Ureter (tissue), 1 donor: ENCODE measurements around the gene TEX30. TPM values are rescaled to one million over a fixed set of nuclear protein-coding genes. Genes with fewer than 3 reads are reported as not detected.
"Not testable (repeated sequence)": the region's sequence is repeated elsewhere in the genome, so short reads cannot be mapped to it uniquely, and the experiment has no call there.

Experiments used
- DNase-seq: peaks from one replicate; pipeline ENCODE4 v3.0.0-alpha.2; 2020; ENCODE audit warnings: low spot score
- total RNA-seq: library from RNA; stranded (reverse); gene quantifications from one replicate; pipeline ENCODE4 v1.2.4, GENCODE V29; 2023
- donor health status: DM: yes; HTN: yes; CAD: no.

TEX30 gene
- total RNA-seq: 4.2 TPM

DNA sequence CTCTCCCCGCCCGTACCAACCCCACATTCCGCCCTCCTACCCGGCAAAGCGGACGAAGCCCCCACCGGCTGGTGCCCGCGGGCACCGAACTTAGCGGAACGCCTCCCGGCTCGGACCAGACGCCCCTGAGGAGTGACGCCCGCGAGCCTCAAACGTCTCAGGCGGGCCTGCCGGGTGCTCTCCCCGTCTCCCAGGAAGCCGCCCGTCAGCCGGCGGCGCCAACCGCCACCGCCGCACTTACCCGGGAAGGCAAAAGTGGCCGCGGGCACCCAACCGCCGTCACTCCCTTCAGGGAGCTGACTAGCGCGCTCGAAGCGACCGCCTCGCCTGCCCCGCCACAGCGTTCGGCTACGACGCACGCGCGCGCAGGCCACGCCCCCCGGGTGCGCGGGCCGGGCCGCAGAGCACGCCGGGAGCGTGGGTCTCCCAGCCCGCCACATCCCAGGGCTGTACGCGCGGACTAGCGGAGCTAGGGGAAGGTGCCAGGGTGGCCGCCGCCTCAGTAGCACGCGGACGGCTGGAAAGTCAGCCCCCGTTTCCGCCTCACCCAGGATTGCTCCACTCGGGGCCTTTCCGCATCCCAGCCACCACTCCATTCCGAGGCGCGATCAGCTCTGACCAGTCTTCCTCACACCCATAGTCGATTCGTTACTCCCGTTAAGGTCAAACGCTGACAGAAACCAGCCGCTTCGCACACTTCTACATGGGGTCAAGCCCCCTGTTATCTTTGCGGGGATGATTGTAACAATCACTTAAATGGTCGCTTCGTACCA, at the start of gene TEX30:
TEX30 (minus strand) TSS at position 346 of the 773 bp plus-strand sequence. CDS start 3,760 bp downstream, outside the sequence.
- DNase-seq: peak; percentile 81

DNA sequence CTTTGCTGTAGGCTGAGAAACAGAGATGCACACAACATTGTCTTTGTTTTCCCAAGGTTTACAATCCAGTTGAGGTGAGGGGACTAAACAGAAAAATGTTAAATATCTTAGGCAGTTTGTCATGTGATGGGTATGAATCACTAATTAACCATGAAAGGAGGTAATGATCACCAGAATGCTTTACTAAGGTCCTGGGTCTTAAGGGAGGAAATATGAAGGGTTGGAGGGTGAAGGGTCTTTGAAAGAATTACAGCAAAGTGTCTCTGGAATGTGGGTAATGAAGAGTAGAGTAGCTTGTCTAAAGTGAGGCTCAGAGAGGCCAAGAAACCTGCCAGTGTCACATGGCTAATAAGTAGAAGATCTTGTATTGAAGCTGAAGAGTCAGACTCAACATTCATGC, 44.3 kb upstream of the TEX30 start:
- DNase-seq: no peak

DNA sequence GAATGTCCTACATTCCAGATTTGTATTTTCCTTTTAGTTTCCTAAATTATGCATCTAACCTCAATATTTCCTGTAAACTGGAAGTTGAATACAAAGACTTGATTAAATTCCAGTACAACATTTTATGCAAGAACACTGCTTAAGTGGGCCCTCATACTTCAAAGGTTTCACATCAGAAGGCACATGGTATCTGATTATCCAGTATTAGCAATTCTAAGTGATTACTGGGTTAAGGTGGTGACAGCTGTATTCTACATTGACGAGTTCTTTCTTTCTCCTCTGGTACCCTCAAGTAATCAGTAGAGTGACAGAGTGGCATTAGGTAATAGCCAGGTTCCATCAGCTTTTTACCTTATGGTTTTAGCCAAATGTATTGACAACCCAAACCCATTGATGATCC, 43.7 kb upstream of the TEX30 start:
- DNase-seq: no peak

DNA sequence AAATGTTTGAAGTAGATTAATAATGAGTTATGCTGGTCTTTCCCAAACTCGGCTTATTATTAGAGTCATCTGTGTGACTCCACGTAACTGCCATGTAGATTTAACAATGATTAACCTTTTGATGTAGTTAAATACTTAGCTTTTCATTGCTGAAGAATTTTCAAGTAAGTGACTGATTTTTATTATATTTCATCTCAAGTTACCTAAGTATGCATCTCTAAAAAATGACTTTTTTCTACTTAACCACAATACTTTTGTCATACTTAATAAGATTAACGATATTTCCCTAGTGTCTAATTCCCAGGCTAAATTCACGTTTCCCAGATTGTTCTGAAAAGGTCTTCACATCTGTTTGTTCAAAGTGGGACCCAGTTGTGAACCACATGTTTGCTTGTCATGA, 43.1 kb upstream of the TEX30 start:
- DNase-seq: no peak

DNA sequence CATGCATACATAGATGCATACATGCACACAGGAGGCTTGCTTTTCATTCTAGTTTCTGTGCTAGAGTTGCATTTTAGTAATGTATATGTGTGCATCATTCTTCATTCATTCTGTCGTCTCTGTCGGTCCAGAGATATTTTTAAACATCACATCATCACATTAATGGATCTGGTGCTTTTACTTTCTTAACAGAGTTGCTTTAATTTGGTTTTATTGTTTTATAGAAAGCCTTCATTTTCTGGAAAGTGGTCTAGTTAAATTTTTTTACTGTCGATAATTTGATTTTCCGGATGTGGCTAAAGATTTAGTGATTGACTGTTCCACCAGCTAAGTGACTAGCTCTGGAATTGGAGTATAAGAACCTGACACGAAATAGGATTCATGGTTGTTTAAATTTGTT, 42.2 kb upstream of the TEX30 start:
- no peak for DNase-seq

DNA sequence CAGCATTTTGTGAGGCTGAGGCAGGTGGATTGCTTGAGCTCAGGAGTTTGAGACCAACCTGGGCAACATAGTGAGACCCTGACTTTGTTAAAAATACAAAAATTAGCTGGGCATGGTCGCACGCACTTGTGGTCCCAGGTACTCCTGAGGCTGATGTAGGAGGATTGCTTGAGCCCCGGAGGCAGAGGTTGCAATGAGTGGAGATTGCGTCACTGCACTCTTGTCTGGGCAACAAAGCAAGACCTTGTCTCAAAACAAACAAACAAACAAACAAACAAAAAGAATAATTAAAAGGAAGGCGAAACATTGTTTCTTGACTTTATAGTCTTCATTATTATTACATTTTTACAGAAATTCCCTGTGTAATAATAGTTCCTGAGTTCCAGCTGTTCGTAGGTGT, 41.2 kb upstream of the TEX30 start:
- DNase-seq: no peak

DNA sequence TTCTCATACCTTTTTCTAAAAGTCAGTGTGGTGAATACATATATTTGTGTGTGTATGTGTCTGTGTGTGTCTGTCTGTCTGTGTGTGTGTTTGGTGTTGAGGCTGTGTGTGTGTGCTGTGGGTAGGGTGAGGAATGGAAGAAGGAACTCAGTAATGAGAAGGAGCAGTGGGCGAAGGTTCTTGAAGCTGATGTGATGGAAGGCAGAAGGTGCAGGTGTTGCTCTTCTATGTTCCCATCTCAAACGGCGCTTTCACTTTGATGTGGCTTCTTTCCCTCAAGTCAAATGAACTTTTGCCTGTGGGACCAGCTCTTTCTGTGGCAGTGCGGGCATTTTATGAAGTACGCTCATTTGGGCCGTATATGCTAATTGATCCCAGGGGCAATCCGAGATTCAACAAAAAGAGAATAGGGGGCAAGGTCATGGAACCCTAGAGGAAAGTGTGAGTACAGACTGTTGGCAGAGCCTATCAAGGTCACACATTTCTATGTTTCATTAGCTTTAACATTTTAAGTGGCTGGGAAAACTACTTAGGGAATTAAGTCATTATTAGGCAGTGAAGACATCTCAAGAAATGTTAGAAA, 40.5 kb upstream of the TEX30 start:
- DNase-seq: no peak

DNA sequence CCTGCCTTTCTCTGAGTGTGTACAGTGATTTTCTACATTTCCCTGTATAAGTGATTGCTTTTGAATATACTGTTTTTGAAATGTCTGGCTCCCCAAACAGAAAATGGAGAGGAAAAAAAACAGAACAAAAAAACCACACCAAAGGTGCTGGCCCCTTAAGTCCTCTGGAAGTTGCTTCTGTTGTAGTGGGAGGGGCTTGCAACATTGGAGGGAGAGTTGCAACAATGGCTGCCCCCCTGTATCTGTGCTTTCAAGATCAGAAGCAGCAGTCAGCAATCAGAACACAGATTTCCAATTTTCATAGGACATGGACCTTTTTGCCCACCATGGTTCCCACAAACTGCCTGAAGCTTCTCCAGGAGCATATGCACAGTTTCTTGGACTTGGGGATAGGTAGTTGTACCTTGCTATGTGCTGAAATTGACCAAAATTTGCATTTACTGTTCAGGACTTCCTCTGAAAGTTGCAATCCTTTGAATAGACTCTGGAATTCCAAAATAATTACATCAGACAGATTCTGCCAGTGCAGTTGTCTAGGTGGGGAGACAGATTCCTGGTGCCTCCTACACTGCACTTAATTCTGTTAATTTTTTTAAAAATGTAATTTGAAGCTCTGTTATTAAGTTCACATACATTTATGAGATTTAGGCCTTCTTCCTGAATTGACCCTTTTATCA, 39.2 kb upstream of the TEX30 start:
- no peak for DNase-seq

DNA sequence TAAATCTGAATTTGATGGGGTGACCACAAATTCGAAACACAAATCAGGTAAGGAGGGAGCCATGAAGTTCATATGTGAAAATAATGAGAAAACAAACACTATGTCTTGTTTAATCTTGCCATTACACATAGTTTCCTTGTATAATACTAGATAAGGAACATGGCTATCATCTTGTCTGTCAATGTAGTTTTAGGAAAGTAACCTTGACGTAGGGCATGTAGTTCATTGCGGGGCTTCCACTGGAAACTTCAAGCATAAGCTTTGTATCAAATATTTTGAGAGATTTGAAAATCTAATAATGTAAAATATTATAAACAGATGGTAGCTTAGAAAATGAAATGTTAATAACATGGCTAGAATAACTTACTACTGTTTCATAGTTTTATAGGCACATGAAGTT, 34.1 kb upstream of the TEX30 start:
- DNase-seq: no peak

DNA sequence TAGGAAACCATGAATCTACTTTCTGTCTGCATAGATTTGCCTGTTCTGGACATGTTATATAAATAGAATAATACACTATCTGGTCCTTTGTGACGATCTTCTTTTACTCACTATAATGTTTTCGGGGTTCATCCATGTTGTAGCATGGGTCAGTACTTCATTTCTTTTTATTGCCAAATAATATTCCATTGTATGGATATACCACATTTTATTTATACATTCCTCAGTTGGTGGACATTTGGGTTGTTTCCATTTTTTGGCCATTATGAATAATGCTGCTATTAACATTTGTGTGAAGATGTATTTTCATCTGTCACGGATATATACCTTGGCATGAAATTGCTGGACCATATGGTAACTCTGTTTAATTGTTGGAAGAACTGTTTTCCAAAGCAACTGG, 32.1 kb upstream of the TEX30 start:
- no peak for DNase-seq

DNA sequence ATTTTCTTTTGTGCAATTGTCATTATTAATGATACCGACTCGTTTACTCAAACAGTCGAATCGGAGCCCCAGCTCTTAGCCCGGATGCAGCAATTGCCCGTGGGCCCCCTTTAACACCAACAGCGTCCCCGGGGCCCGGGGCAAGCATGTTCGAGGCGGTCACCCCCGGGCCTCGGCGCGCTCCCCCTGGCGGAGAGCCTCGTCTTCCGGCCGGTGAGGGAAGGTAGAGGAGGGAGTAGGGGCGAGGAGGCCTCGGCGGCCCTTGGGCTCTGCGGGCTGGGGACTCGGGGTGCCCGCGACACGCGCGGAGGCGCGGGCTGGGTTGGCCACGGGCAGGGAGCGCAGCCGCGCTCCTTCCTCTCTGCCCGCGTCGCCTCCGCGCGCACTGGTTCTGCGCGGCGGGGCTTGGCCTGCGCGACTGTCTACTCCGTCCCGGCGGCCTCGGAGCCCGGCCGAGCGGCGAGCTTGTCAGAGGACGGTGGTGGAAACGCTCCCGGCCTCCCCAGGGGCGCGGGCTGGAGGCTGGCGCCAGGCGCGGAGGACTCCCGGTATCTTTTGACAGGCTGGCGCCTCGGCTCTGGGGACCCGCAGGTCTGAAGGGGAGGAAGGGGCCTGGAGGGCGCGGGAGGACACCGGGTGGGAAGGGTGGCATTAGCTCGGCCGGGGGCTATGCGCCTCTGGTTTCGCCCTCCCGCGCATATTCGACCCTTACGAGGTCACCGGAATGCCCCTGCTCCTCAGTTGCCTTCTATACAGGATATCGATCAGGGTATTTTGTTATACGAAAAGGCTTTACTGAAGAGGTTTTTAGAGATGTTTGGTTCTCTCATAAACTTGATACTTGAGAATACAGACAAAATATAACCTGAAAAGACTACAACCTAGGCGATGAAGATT, 26.8 kb upstream of the TEX30 start:
- DNase-seq: peak; percentile 83

DNA sequence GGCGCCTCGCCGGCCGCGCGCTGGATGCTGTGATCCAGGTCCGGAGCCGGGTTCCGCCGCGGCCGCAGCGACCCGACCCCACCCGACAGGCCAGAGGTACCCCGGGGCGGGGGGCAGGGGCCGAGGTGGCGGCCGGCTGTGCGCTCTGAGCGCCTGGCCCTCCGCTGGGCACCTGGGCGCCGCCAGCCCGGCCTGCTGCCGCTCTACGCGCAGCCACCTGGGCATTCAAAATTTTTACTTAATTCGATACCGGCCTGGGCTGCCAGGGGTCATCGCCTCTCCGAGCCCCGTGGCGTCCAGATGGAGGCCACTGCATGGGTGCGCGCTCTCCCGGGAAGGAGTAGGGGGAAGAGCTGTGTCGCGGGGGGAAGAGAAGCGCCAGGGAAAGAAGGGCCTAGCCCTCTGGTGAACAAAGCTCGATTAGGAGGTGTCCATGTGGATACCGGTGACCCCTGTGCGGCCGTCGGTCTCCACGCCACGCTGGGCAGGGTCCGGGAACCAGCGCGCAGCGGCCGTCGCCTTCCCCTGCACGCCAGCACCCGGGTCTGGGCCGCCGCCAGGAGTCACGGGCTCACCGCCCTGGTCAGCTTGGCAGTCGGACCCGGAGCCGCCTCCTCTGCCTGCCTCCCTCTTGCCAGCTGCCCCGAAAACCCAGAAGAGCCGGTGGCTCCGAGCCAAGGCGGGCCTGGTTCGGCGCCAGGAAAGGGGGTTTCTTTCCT, 26.0 kb upstream of the TEX30 start:
- DNase-seq: peak; percentile 47

DNA sequence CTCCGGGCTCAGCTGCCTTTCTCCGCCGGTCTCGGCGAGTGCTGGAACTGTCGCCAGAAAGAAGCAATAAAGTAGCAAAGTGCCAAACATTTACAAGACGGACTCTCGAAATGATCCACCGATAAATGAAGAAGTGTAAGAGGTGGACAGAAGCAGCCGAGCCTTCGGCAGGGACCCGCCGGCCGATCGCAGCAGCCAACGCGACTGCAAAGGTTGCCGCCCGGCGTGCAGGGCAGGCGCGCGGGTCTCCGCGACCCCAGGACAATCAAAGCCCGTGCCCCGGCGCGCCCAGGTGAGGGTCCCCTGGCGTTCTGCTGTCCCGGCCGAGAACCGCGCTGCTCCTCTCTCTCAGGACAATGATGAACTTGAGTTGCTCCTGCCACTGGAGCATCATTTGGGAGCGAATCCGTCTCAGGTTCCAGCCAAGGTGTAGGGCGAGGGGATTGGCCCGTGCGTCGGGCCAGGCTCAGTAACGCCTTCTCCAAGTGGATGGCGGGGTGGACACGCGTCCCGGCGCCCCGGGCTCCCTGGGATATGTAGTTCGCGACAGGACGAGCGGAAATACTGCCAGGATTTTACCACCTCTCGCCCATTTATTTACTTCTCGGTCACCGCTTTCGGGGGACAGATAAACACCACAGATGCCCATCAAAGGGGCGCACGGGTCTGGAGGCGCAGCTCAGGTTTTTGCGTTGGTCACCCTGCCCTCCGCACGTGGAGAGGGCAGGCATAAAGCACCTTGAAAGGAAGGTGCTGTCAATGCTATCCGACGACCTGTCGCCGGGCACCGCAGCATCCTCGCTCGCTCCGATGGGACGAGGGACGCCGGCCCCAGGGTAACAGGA, 25.2 kb upstream of the TEX30 start, which contains the start of the genes BIVM and POGLUT2:
BIVM (plus strand) TSS at position 539 of the 845 bp plus-strand sequence. CDS start 8,149 bp downstream, outside the sequence.
POGLUT2 (minus strand) TSS at position 396 of the 845 bp plus-strand sequence; CDS start at position 90, 306 bp downstream.
- DNase-seq: peak; percentile 94

DNA sequence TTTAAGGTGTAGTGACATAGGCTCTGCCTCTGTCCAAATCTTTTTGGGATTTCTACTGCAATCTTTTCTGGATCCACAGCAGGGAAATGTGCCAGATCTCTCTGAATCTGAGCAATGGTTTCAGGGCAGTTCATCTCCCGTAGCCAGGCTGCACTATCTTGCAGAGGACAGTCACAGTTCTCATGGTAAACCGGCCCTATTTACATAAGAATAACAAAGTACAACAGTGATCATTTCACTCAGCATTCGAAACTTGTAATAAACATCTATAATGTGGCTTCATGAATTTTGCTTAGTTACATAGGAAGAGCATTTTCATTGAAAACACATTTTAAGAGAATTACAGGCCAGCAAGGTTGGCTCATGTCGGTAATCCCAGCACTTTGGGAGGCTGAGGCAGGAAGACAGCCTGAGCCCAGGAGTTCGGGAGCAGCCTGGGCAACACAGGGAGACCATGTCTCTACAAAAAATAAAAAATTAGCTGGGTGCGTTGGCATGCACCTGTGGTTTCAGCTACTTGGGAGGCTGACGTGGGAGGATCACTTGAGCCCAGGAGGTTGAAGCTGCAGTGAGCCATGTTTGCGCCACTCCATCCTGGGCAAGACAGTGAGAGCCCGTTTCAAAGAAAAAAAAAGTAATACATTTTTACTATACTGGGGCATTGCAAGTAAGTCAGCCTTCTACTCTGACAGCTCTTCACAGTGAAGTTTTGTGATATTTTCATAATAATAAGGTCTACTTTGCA, 20.2 kb upstream of the TEX30 start:
- DNase-seq: no peak

DNA sequence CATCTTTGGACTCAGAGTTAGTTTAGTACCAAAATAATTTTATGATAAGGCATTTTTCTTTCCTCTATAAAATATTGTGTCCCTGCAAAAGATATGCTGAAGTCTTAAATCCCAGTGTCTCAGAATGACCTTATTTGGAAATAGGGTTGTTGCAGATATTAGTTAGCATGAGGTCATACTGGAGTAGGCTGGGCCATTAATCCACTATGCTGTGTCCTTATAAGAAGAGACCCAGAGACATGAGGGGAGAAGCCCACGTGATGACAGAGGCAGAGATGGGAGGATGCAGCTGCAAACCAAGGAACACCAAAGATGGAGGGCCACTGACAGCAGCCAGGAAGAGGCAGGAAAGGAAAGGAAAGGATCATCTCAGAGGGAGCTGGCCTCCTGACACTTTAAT, 18.8 kb upstream of the TEX30 start:
- DNase-seq: no peak

DNA sequence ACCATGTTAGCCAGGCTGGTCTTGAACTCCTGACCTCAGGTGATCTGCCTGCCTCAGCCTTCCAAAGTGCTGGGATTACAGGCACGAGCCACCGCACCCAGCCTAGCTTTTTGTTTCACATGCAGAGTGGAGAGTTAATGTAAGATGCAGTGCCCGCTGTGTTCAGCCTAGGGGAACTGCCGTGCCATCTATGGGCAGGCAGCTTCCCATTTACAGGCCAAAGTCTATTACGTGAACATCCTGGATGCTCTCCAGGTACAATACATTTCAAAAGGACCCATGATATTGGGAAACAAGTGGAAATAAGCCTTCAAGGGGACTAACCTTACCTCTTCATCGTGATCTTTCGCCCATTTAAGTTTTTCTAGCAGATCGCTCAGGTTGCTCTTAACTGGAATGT, 15.1 kb upstream of the TEX30 start:
- DNase-seq: no peak

DNA sequence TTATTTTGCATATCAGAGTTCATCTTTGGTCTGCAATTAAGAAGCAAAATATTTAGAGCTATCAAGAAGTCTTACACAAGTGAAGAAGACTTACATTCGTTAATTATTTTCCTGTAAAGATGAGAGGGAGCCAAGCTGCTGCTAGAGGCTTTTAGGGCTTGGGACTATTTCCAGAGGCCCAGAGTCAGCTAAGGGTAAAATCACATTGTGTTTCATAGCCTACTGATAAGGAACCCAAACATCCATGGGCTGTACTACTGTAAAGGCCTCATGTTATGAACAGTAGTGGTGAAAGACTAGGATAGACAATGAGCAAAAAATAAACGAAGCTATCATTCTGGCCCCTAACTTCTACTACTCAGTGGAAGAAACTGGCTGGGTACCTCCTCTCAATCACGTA, 10.9 kb upstream of the TEX30 start:
- no peak for DNase-seq

DNA sequence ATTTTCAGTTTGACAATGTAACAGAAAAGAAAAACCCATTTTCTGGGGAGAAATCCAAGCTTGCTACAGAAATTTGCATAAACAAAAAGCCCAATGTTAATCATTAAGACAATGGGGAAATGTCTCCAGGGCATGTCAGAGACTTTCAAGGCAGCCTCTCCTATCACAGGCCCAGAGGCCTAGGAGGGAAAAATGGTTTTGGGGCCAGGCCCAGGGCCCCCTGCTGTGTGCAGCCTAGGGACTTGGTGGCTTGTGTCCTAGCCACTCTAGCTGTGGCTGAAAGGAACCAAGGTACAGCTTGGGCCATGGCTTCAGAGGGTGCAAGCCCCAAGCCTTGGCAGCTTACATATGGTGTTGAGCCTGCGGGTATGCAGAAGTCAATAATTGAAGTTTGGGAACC, 8.0 kb upstream of the TEX30 start:
- DNase-seq: no peak

DNA sequence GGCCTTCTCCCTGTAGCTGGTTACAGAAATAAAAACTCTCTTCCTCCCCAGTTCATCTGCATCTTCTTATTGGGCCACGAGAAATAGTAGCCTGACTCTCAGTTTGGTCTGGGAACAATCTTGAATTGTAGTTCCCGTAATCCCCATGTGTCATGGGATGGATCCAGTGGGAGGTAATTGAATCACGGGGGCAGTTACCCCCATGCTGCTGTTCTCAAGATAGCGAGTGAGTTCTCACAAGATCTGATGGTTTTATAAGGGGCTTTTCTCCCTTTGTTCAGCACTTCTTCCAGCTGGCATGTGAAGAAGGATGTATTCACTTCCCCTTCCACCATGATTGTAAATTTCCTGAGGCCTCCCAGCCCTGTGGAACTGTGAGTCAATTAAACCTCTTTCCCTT, 7.1 kb upstream of the TEX30 start:
- not testable (repeated sequence) for DNase-seq
